CD14-positive monocyte (primary cell): ENCODE data around the gene KIF26B. TPM values are rescaled to one million over a fixed set of nuclear protein-coding genes. Genes with fewer than 3 reads are reported as not detected.

ENCODE experiments used
- DNase-seq, 3 donors: peaks; one replicate each; pipeline ENCODE4 v3.0.0-alpha.2; 2011 to 2022
- H2AFZ ChIP-seq: 2 replicates; pipeline ENCODE4 v1.6.0; 2012; ENCODE audit warnings: mild to moderate bottlenecking, low read depth, low read length, inconsistent platforms; ENCODE audit not compliant: insufficient read depth, poor library complexity, severe bottlenecking
- H3K27ac ChIP-seq, 2 donors: 1 replicate in 1 of 2; 2 replicates in 1 of 2; pipeline ENCODE4 v1.5.1; 2012 to 2013; ENCODE audit warnings: low read length in 2 of 2, control low read depth in 1 of 2, inconsistent platforms in 1 of 2, low read depth in 1 of 2, mild to moderate bottlenecking in 1 of 2
- H3K27me3 ChIP-seq, 2 donors: one replicate each; pipeline versions ENCODE4 v1.6.0 to v1.6.1; 2011 to 2013; ENCODE audit warnings: low read length in 2 of 2; ENCODE audit not compliant: control insufficient read depth in 2 of 2, insufficient read depth in 2 of 2
- H3K36me3 ChIP-seq, 2 donors: replicated peaks in 1 of 2; 1 replicate in 1 of 2; 2 replicates in 1 of 2; pipeline versions ENCODE4 v1.5.1 to v1.6.1; 2012 to 2013; ENCODE audit warnings: low read length in 2 of 2, control low read depth in 1 of 2, inconsistent platforms in 1 of 2, mild to moderate bottlenecking in 1 of 2; ENCODE audit not compliant: insufficient read depth in 2 of 2, control insufficient read depth in 1 of 2
- H3K4me1 ChIP-seq, 2 donors: 1 replicate in 1 of 2; 2 replicates in 1 of 2; pipeline versions ENCODE4 v1.5.1 to v1.6.1; 2012 to 2013; ENCODE audit warnings: low read length in 2 of 2, control low read depth in 1 of 2, inconsistent platforms in 1 of 2, mild to moderate bottlenecking in 1 of 2, moderate library complexity in 1 of 2; ENCODE audit not compliant: insufficient read depth in 2 of 2, control insufficient read depth in 1 of 2
- H3K4me2 ChIP-seq: replicated peaks from 2 replicates; pipeline ENCODE3; 2012; ENCODE audit warnings: low read length, moderate library complexity, mild to moderate bottlenecking; ENCODE audit not compliant: poor library complexity, severe bottlenecking; ENCODE audit errors: extremely low read depth
- H3K4me3 ChIP-seq, 3 experiments: fragments of 200-600 bp in 1 of 3; sonication (generic) in 1 of 3; replicated peaks in 1 of 3; 1 replicate in 2 of 3; 2 replicates in 1 of 3; pipeline ENCODE4 v1.5.1; 2011 to 2013; ENCODE audit warnings: low read length in 3 of 3, mild to moderate bottlenecking in 3 of 3, control low read depth in 2 of 3, low read depth in 2 of 3, inconsistent platforms in 1 of 3, moderate library complexity in 1 of 3
- H3K79me2 ChIP-seq: 2 replicates; pipeline ENCODE4 v1.6.0; 2012; ENCODE audit warnings: mild to moderate bottlenecking, control low read depth, inconsistent platforms, low read length, moderate library complexity; ENCODE audit not compliant: insufficient read depth
- H3K9ac ChIP-seq: 2 replicates; pipeline ENCODE4 v1.6.0; 2017; ENCODE audit warnings: low read length, mild to moderate bottlenecking; ENCODE audit not compliant: insufficient read depth, poor library complexity, severe bottlenecking
- H3K9me3 ChIP-seq, 2 donors: replicated peaks in 1 of 2; 1 replicate in 1 of 2; 2 replicates in 1 of 2; pipeline versions ENCODE4 v1.5.1 to v1.6.1; 2012 to 2013; ENCODE audit warnings: low read length in 2 of 2, control low read depth in 1 of 2; ENCODE audit not compliant: control insufficient read depth in 1 of 2, insufficient read depth in 1 of 2
- H4K20me1 ChIP-seq: 2 replicates; pipeline ENCODE4 v1.6.0; 2012; ENCODE audit warnings: mild to moderate bottlenecking, low read length, control low read depth, moderate library complexity; ENCODE audit not compliant: insufficient read depth
- H3K27ac Mint-ChIP-seq, 7 donors: one replicate each; pipeline ENCODE4 v1.8.0; 2020; ENCODE audit warnings: mild to moderate bottlenecking in 7 of 7, mixed read lengths in 7 of 7, moderate library complexity in 6 of 7, inconsistent platforms in 2 of 7
- H3K27me3 Mint-ChIP-seq, 3 donors: one replicate each; pipeline ENCODE4 v1.8.0; 2021 to 2022; ENCODE audit warnings: low read depth in 3 of 3, mild to moderate bottlenecking in 3 of 3, mixed read lengths in 3 of 3, moderate library complexity in 3 of 3, inconsistent platforms in 1 of 3
- H3K36me3 Mint-ChIP-seq, 2 donors: one replicate each; pipeline ENCODE4 v1.8.0; 2020; ENCODE audit warnings: mixed read lengths in 2 of 2, inconsistent platforms in 1 of 2, mild to moderate bottlenecking in 1 of 2
- H3K4me1 Mint-ChIP-seq: one replicate; pipeline ENCODE4 v1.8.0; 2020; ENCODE audit warnings: mild to moderate bottlenecking, mixed read lengths
- H3K4me3 Mint-ChIP-seq, 2 donors: one replicate each; pipeline ENCODE4 v1.8.0; 2020; ENCODE audit warnings: mild to moderate bottlenecking in 2 of 2, mixed read lengths in 2 of 2, moderate library complexity in 1 of 2
- H3K9me3 Mint-ChIP-seq, 7 donors: one replicate each; pipeline ENCODE4 v1.8.0; 2020 to 2022; ENCODE audit warnings: mixed read lengths in 7 of 7, mild to moderate bottlenecking in 6 of 7, moderate library complexity in 6 of 7, inconsistent platforms in 2 of 7
- CTCF ChIP-seq: fragments of 200-600 bp; IDR thresholded peaks from one replicate; pipeline ENCODE4 v1.8.0; 2022; ENCODE audit warnings: antibody characterized with exemption, mild to moderate bottlenecking
- WGBS: methylation state at CpG from one replicate; pipeline ENCODE4 v1.1.5; 2013; ENCODE audit warnings: missing lambda C conversion rate; ENCODE audit not compliant: insufficient coverage; 5-methylcytosine and 5-hydroxymethylcytosine counted together
- intact Hi-C, 2 donors: fragments of 100-400 bp; cut with micrococcal nuclease; formaldehyde crosslinking; loops; one replicate each; pipeline versions ENCODE4 v1.15.0 to v1.15.1; 2023
- polyA plus RNA-seq, 3 donors: library from polyadenylated mRNA; depleted of rRNA in 1 of 3; unstranded in 2 of 3; stranded (reverse) in 1 of 3; fragments of 300-500 nt in 2 of 3; fragments of >200 nt in 1 of 3; fragmentation: Illumina TruSeq in 2 of 3; gene quantifications; 1 replicate in 2 of 3; 2 replicates in 1 of 3; pipeline ENCODE4 v1.2.3, GENCODE V29; 2012 to 2021

KIF26B gene
- polyA plus RNA-seq, 3 donors = 0.01 to 0.05 TPM; not detected in 1

GRCh38 chr1:245116751-245117150 is 38.0 kb upstream of the KIF26B start:
- Histone ChIP-seq H3K27ac (no peak overlapping the region), H2AFZ (no peak overlapping the region), H4K20me1 (no peaks in the 10 kb centered on the region), H3K27me3 (no peaks in the 10 kb centered on the region), H3K36me3 (no peaks in the 10 kb centered on the region), H3K4me3 (no peak overlapping the region), H3K4me2 (no peak overlapping the region), H3K9me3 (no peaks in the 10 kb centered on the region), H3K4me1 (no peaks in the 10 kb centered on the region), H3K9ac (no peak overlapping the region), H3K79me2 (no peaks in the 10 kb centered on the region)
- peaks cover 0 to 2% of the 10 kb centered on the region in 2 donors for H3K36me3 Mint-ChIP-seq
- no peak for DNase-seq
- intact Hi-C loops = no loop called here
- H3K4me3 Mint-ChIP-seq = no peak overlapping the region
- H3K9me3 Mint-ChIP-seq = no peaks in the 10 kb centered on the region
- no peak for TF ChIP-seq CTCF
- peaks cover 1% of the 10 kb centered on the region for H3K4me1 Mint-ChIP-seq
- no peak overlapping the region for H3K27ac Mint-ChIP-seq
- WGBS = no CpG with 5 or more reads among the region's 3 CpGs
- no peaks in the 10 kb centered on the region for H3K27me3 Mint-ChIP-seq

- H3K4me2 ChIP-seq = no peak overlapping the region
- no peaks in the 10 kb centered on the region for H3K36me3 ChIP-seq
- H2AFZ ChIP-seq = no peak overlapping the region
- H3K27me3 ChIP-seq = no peaks in the 10 kb centered on the region
- no peaks in the 10 kb centered on the region for H4K20me1 ChIP-seq
- H3K36me3 Mint-ChIP-seq = peaks cover 5 to 8% of the 10 kb centered on the region in 2 donors
- no peaks in the 10 kb centered on the region for H3K27me3 Mint-ChIP-seq
- no peaks in the 10 kb centered on the region for H3K9me3 ChIP-seq
- H3K4me3 Mint-ChIP-seq = no peak overlapping the region
- TF ChIP-seq CTCF = no peak
- no peak overlapping the region for H3K4me3 ChIP-seq
- no peaks in the 10 kb centered on the region for H3K79me2 ChIP-seq
- WGBS = 98% methylated on average over 4 of the region's 7 CpGs
- H3K27ac ChIP-seq = no peak overlapping the region
- peaks cover 1% of the 10 kb centered on the region for H3K4me1 Mint-ChIP-seq
- DNase-seq = no peak
- no peaks in the 10 kb centered on the region for H3K4me1 ChIP-seq
- intact Hi-C loops = no loop called here
- no peaks in the 10 kb centered on the region for H3K9me3 Mint-ChIP-seq
- no peak overlapping the region for H3K27ac Mint-ChIP-seq
- no peak overlapping the region for H3K9ac ChIP-seq
Observed at GRCh38 chr1:245118066-245118465, 36.7 kb upstream of the KIF26B start.
